DND-41 (cell line): Measurements from ENCODE around the gene SEMA6A.

Experiments
- EZH2 ChIP-seq: IDR thresholded peaks from 3 replicates; pipeline ENCODE4 v1.6.1; 2012; ENCODE audit warnings: borderline replicate concordance, low read depth, mild to moderate bottlenecking, moderate library complexity, low read length, inconsistent platforms; ENCODE audit not compliant: severe bottlenecking
- TF ChIP-seq, protein P1 (sequence below): IDR thresholded peaks from 2 replicates; pipeline ENCODE4 v1.5.1; 2012; ENCODE audit warnings: borderline replicate concordance, low read length, moderate library complexity, mild to moderate bottlenecking; ENCODE audit not compliant: poor library complexity, severe bottlenecking; ENCODE audit errors: extremely low read depth

DNA sequence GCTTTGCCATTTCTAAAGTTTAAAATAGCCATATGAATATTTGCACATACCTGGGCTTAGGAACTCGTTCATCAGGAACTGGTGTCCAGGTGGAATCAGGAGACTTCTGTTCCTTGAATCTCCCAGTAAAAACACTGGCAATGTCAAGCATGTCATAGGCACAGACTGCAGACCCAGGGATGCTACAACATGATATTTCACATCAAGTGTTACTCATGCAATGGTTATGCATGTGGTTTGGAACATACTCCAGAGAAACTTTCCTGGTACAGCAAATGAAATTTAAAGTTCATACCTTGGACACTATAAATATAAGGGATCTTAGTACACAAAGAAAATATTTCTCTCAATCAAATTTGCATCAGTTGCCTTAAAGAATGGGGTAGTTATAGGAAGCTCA, 92.2 kb downstream of the SEMA6A start:
- TF ChIP-seq, protein P1, sequence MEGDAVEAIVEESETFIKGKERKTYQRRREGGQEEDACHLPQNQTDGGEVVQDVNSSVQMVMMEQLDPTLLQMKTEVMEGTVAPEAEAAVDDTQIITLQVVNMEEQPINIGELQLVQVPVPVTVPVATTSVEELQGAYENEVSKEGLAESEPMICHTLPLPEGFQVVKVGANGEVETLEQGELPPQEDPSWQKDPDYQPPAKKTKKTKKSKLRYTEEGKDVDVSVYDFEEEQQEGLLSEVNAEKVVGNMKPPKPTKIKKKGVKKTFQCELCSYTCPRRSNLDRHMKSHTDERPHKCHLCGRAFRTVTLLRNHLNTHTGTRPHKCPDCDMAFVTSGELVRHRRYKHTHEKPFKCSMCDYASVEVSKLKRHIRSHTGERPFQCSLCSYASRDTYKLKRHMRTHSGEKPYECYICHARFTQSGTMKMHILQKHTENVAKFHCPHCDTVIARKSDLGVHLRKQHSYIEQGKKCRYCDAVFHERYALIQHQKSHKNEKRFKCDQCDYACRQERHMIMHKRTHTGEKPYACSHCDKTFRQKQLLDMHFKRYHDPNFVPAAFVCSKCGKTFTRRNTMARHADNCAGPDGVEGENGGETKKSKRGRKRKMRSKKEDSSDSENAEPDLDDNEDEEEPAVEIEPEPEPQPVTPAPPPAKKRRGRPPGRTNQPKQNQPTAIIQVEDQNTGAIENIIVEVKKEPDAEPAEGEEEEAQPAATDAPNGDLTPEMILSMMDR = no peak
- no peak for TF ChIP-seq EZH2
